HG02571 (cell line): Measurements from ENCODE around the gene SHROOM3.

ENCODE experiments used
- ATAC-seq: cut with Tn5 transposase; IDR thresholded peaks from one replicate; pipeline ENCODE4 v1.9.1; 2021; ENCODE audit warnings: mild to moderate bottlenecking, moderate library complexity; ENCODE audit not compliant: unreplicated experiment

The SHROOM3 gene

GRCh38 chr4:76652389-76652788 lies 217.4 kb downstream of the SHROOM3 start:
- ATAC-seq, result no peak

GRCh38 chr4:76654084-76654483 lies 219.1 kb downstream of the SHROOM3 start:
- ATAC-seq, result no peak

- no peak for ATAC-seq
Observed at GRCh38 chr4:76654791-76655190, 219.8 kb downstream of the SHROOM3 start.

- ATAC-seq, result no peak
Observed at GRCh38 chr4:76655566-76656479, 220.8 kb downstream of the SHROOM3 start.

GRCh38 chr4:76657443-76657842 lies 222.4 kb downstream of the SHROOM3 start:
- ATAC-seq, result no peak

GRCh38 chr4:76658231-76659102 lies 223.4 kb downstream of the SHROOM3 start:
- ATAC-seq, result no peak

GRCh38 chr4:76659103-76659490 lies 224.1 kb downstream of the SHROOM3 start:
- no peak for ATAC-seq

GRCh38 chr4:76663824-76664223 lies 228.8 kb downstream of the SHROOM3 start:
- ATAC-seq, result no peak

- ATAC-seq, result no peak
Observed at GRCh38 chr4:76665153-76665552, 230.1 kb downstream of the SHROOM3 start.

- no peak for ATAC-seq
Observed at GRCh38 chr4:76665721-76666120, 230.7 kb downstream of the SHROOM3 start.

GRCh38 chr4:76666944-76667532 lies 232.0 kb downstream of the SHROOM3 start:
- ATAC-seq, result no peak

- ATAC-seq, result no peak
Observed at GRCh38 chr4:76670631-76671030, 235.6 kb downstream of the SHROOM3 start.

- no peak for ATAC-seq
Observed at GRCh38 chr4:76673362-76673761, 238.3 kb downstream of the SHROOM3 start.

GRCh38 chr4:76674983-76675382 lies 240.0 kb downstream of the SHROOM3 start:
- ATAC-seq, result no peak

GRCh38 chr4:76677571-76678326 lies 242.7 kb downstream of the SHROOM3 start:
- ATAC-seq, result no peak

GRCh38 chr4:76679691-76680090 lies 244.7 kb downstream of the SHROOM3 start:
- no peak for ATAC-seq

GRCh38 chr4:76680952-76681351 lies 245.9 kb downstream of the SHROOM3 start:
- ATAC-seq, result no peak

- no peak for ATAC-seq
Observed at GRCh38 chr4:76681996-76682395, 247.0 kb downstream of the SHROOM3 start.

- no peak for ATAC-seq
Observed at GRCh38 chr4:76683144-76683543, 248.1 kb downstream of the SHROOM3 start.

- no peak for ATAC-seq
Observed at GRCh38 chr4:76687746-76688448, 252.9 kb downstream of the SHROOM3 start.
